ENCODE data around the gene RPS3A. TPM values are rescaled to one million over a fixed set of nuclear protein-coding genes. Genes with fewer than 3 reads are reported as not detected.
"Not testable (repeated sequence)": the region's sequence is repeated elsewhere in the genome, so short reads cannot be mapped to it uniquely, and the experiment has no call there.

The RPS3A gene
- total RNA-seq, 2 donors from 2014 or later: 2,119 to 2,880 TPM

DNA sequence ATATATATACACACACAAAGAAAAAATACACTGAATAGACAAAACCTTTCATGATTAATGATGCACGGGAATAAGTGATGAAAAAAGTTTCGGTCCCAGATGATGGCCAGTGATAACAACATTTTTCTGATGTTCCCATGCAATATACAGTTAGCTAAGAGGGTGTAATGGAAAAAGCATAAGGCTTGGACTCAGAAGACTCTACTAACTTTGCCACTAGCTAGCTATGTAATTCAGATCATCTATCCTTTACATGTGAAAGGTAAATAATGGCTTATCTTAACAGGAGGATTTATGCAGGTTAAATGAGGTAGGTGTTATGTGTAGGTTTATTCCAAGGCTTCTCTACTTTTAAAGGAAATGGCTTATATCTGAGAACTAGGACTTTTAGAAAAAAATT is 4.3 kb downstream of the RPS3A start:
- H3K27ac Mint-ChIP-seq: peak overlapping the region in 1 of 2 donors; percentile 77
- DNase-seq (ENCODE audit: low spot score in 2 of 2) (no peak), ATAC-seq (no peak)
- H3K36me3 Mint-ChIP-seq: peaks cover 34 to 58% of the 10 kb centered on the region in 2 donors
- no peaks in the 10 kb centered on the region for H3K9me3 Mint-ChIP-seq

DNA sequence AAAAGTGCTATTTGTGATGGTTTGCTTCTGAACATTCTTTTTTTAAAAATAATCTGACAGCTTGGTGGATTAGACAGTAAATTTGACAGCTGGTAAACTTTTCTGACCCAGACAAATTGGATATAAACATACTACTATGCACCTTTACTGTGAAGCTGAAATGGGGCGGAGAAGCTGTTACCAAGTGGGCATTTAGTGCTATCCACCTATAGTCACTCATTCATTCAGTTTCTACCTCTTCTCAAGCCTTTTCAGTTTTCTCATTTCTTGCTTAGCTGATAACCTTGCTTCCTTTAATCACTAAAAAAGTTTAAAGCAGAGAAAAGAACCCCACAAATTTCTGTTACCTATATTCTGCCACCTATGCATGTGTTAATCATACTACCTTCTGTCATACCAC is 5.2 kb downstream of the RPS3A start:
- Mint-ChIP-seq H3K36me3 (peaks cover 30 to 54% of the 10 kb centered on the region in 2 donors), H3K9me3 (no peaks in the 10 kb centered on the region), H3K27ac (peak overlapping the region in 1 of 2 donors; percentile 26)
- ATAC-seq (no peak), DNase-seq (ENCODE audit: low spot score in 2 of 2) (no peak)

DNA sequence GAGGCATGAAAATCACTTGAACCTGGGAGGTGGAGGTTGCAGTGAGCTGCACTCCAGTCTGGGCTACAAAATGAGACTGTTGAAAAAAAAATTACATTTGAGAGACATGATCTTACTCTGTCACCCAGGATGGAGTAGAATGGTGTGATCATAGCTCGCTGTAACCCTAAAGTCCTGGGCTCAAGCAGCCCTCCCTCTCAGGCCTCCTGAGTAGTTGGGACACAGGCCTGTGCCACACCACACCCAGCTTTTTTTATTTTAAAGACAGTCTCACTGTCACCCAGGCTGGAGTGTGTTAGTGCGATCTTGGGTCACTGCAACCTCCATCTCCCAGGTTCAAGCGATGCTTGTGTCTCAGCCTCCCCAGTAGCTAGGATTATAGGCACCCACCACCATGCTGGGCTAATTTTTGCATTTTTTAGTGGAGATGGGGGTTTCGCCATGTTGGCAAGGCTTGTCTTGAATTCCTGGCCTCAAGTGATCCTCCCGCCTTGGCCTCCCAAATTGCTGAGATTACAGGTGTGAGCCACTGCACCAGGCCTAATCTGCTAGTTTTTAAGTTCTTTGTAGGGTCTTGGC is 6.1 kb downstream of the RPS3A start:
- ATAC-seq: peak; percentile 19 to 29
- H3K9me3 Mint-ChIP-seq: no peaks in the 10 kb centered on the region
- no peak for DNase-seq (ENCODE audit: low spot score in 2 of 2)
- no peak overlapping the region for H3K27ac Mint-ChIP-seq
- H3K36me3 Mint-ChIP-seq: peaks cover 21 to 44% of the 10 kb centered on the region in 2 donors

DNA sequence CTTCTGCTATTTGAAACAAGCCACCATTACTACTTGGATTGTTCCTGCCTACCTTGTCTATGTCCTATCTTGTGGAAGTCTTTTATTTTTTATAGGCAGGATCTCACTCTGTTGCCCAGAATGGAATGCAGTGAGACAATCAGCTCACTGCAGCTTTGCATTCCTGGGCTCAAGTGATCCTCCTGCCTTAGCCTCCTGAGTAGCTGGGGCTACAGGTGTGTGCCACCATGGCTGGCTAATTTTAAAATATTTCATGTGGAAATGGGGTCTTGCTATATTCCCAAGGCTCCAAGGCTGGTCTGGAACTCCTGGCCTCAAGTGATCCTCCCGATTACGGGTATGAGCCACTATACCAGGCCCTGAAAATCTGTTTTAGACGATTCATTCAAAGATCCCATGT is 7.6 kb downstream of the RPS3A start:
- no peak for ATAC-seq
- H3K27ac Mint-ChIP-seq: no peak overlapping the region
- H3K9me3 Mint-ChIP-seq: no peaks in the 10 kb centered on the region
- peaks cover 9 to 30% of the 10 kb centered on the region in 2 donors for H3K36me3 Mint-ChIP-seq
- no peak for DNase-seq (ENCODE audit: low spot score in 2 of 2)

DNA sequence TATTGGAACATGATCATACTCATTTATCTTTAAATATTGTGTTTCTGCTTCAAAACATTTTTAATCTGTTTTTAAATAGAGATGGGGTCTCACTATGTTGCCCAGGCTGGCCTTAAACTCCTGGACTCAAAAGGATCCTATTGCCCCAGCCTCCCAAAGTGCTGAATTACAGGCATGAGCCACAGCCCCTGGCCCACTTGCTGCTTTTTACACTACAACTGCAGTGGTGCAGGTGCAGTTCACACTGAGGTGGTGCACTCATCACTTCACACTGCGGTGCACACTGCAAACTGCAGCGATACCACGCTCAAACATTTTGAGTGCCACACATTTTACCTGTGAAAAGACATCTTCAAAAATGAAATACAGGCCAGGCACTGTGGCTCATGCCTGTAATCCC is 10.8 kb downstream of the RPS3A start:
- Mint-ChIP-seq H3K36me3 (peaks cover 0 to 16% of the 10 kb centered on the region in 2 donors), H3K9me3 (no peaks in the 10 kb centered on the region), H3K27ac (no peak overlapping the region)
- DNase-seq (ENCODE audit: low spot score in 2 of 2) (no peak), ATAC-seq (no peak)

DNA sequence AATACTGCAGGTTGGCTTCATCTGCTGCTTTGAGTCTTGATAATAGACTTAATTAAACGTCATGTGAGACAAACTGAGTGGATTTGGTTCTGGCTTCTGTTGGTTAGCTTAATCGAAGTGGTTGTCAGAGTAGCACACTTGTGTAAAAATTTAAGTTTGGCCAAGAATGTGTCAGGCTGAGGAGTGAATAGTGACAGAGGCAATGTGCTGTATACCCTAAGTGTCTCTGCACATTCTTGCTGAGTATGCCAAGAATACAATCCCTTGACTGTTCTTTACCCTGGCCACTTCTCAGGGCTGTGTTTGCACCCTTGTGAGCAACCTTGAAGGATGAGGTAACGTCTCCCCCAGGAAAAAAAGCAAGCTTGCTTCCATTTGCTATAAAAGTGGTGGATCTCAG is 14.9 kb downstream of the RPS3A start:
- DNase-seq (ENCODE audit: low spot score in 2 of 2) (no peak), ATAC-seq (peak in 1 of 2 donors; percentile 8)
- no peaks in the 10 kb centered on the region for H3K36me3 Mint-ChIP-seq
- no peaks in the 10 kb centered on the region for H3K9me3 Mint-ChIP-seq
- no peak overlapping the region for H3K27ac Mint-ChIP-seq

DNA sequence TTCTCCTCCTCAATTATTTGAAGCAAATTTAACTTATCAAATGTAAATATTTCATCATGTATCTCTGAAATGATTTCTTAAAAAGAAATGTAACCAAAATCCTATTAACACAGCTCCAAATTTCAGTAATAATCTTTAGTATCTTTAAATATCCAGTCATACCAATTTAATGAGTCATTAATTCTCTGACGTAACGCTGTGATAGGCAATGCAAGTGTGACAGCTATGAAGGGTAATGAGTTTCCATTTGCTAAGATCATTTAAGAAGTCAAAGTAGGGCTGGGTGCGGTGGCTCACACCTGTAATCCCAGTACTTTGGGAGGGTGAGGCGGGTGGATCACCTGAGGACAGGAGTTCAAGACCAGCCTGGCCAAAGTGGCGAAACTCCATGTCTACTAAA is 15.6 kb downstream of the RPS3A start:
- ATAC-seq: no peak
- no peak overlapping the region for H3K27ac Mint-ChIP-seq
- H3K36me3 Mint-ChIP-seq: no peaks in the 10 kb centered on the region
- no peaks in the 10 kb centered on the region for H3K9me3 Mint-ChIP-seq
- no peak for DNase-seq (ENCODE audit: low spot score in 2 of 2)

DNA sequence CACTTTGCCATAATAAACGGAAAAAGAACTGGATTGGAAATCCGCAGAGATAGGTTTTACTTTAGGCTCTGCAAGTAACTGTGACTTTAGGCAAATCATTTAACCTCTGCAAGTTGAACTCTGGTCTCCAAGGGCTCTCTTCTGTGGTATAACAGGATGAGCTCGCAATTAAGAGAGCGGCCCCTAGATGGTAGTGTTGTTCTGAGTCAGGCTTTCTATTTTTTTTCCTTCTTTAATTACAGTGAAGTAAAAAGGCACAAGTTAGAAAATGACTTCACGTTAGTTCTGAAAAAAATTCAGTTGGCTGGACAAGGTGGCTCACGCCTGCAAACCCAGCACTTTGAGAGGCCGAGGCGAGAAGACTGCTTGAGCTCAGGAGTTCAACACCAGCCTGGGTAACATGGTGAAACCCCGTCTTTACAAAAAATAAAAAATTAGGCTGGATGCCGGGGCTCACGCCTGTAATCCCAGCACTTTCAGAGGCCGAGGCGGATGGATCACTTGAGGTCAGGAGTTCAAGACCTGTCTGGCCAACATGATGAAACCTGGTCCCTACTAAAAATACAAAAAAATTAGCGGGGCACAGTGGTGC is 18.0 kb downstream of the RPS3A start:
- H3K27ac Mint-ChIP-seq: no peak overlapping the region
- H3K9me3 Mint-ChIP-seq: no peaks in the 10 kb centered on the region
- DNase-seq (ENCODE audit: low spot score in 2 of 2) (peak in 1 of 2 donors; percentile 63), ATAC-seq (peak; percentile 55 to 61)
- no peaks in the 10 kb centered on the region for H3K36me3 Mint-ChIP-seq

DNA sequence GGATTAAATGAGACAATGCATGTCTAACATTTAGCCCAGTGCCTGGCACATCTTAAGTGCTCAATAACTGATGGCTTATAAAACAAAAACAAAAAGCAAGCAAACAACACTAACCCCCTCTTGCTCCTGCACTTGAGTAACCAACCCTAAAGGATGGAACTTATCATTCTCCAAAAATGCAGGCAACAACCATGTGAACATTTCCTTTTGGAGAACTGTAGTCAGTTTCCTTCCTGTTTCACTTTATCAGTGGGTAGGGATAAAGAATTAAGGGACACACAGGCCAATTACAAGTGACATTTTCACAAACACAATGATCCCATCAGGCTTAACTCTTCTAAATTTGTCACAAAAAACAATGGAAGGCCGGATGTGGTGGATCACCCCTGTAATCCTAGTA is 30.4 kb downstream of the RPS3A start:
- Mint-ChIP-seq H3K27ac (no peak overlapping the region), H3K36me3 (no peaks in the 10 kb centered on the region), H3K9me3 (no peaks in the 10 kb centered on the region)
- DNase-seq (ENCODE audit: low spot score in 2 of 2) (no peak), ATAC-seq (no peak)

DNA sequence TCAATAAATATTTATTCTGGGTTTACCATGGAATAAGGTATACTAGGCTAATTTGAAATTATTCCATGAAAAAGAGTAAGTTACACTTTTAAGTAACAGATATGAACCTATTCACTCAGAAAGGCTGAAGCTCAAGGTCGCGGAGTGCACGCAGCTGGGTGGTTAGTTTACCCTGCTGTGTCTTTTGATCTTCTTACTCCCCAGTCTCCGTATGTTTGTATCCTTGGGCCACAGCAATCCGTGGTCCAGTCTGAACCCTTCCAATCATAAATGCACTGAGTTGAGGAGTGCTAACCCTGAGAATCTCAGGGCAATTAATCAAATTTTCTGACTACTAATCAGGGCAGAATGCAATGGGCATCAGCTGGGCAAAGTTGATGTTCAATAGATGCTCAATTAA is 33.9 kb downstream of the RPS3A start:
- DNase-seq (ENCODE audit: low spot score in 2 of 2) (no peak), ATAC-seq (no peak)
- no peaks in the 10 kb centered on the region for H3K9me3 Mint-ChIP-seq
- no peaks in the 10 kb centered on the region for H3K36me3 Mint-ChIP-seq
- no peak overlapping the region for H3K27ac Mint-ChIP-seq

DNA sequence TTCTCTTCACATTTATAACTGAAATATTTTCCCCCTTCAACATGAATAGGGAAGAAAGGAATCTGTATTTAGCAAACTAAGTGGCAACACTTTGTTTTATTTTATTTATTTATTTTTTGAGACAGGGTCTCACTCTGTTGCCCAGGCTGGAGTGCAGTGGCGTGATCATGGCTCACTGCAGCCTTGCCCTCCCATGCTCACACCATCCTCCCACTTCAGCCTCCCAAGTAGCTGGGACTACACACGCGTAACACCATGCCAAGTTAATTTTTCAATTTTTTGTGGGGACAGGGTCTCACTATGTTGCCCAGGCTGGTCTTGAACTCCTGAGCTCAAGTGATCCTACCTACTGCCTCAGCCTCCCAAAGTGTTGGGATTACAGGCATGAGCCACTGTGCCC is 36.6 kb downstream of the RPS3A start:
- ATAC-seq; DNase-seq (ENCODE audit: low spot score in 2 of 2); H3K27ac Mint-ChIP-seq; H3K9me3 Mint-ChIP-seq; H3K36me3 Mint-ChIP-seq: not testable (repeated sequence)

DNA sequence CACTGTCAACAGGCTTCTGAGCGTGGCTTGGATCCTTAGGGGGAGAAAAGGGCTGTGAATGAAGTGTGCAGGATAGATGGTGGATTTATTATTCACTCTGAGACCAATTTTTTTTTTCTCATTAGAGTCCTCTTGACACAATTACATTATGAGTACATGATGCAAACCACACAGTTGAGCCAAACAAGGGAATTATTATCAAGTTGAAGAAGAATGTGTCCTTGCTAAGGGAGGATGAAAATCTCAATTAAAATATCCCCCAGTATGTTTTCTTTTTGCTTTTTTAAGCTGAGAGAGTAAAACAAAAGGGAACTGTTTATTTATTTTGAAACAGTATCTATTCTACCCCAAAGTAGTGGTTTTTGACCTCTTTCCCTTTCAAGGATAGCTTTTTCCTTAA is 40.4 kb downstream of the RPS3A start:
- H3K27ac Mint-ChIP-seq: no peak overlapping the region
- no peaks in the 10 kb centered on the region for H3K36me3 Mint-ChIP-seq
- DNase-seq (ENCODE audit: low spot score in 2 of 2) (no peak), ATAC-seq (no peak)
- H3K9me3 Mint-ChIP-seq: no peaks in the 10 kb centered on the region

DNA sequence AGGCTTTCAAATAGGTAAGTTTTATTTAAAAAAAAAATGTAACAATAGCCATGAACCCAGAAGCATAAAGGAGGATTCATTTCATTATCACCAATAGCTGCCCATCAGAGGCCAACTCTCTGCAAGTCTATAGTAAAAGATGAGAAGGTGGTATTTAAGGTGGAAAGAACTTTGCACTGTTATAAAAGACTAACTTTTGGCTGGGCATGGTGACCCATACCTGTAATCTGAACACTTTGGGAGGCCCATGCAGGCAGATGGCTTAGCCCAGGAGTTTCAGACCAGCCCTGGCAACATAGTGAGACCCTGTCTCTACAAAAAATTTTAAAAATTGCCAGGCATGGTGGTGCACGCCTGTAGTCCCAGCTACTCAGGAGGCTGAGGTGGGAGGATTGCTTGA is 43.3 kb downstream of the RPS3A start:
- Mint-ChIP-seq H3K27ac (no peak overlapping the region), H3K36me3 (no peaks in the 10 kb centered on the region), H3K9me3 (no peaks in the 10 kb centered on the region)
- DNase-seq (ENCODE audit: low spot score in 2 of 2): no peak
- no peak for ATAC-seq

DNA sequence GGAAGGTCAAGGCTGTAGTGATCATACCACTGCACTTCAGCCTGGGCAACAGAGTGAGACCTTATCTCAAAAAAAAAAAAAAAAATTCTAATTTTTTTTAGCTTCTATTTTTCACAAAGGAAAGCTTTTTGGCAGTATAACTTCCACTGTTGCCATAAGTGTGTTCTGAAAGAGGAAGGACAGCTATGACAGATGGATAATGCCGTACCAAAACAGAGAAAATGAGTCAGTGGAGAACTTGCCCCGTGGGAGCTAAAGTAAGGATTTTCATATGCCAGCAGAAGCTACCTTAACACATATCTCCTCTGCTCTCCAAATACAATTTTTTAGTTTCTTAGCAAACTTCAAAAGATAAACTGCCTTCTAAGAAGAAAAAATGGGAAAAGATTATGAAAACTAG is 43.7 kb downstream of the RPS3A start:
- DNase-seq (ENCODE audit: low spot score in 2 of 2): no peak
- ATAC-seq: peak in 1 of 2 donors; percentile 44
- no peak overlapping the region for H3K27ac Mint-ChIP-seq
- H3K36me3 Mint-ChIP-seq: no peaks in the 10 kb centered on the region
- H3K9me3 Mint-ChIP-seq: no peaks in the 10 kb centered on the region

DNA sequence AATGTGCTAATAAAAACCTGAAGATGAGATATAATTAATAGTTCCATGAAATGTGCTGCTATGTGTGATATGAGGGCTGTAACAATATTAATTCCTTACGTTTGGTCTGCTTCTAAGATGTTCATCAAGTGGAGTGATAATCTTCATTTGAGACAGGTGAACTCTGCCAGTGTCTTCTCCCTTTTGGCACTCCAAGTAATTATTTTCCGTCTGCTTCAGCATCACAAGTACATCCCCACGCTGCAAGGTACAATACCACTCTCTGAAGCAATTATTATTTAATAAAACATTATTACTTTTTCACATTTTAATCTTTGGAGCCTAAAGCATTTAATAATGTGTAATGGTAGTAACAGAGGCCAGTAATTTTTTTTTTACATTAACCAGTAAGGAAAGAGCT is 44.4 kb downstream of the RPS3A start:
- no peak for DNase-seq (ENCODE audit: low spot score in 2 of 2)
- H3K9me3 Mint-ChIP-seq: no peaks in the 10 kb centered on the region
- no peaks in the 10 kb centered on the region for H3K36me3 Mint-ChIP-seq
- H3K27ac Mint-ChIP-seq: no peak overlapping the region
- ATAC-seq: no peak

DNA sequence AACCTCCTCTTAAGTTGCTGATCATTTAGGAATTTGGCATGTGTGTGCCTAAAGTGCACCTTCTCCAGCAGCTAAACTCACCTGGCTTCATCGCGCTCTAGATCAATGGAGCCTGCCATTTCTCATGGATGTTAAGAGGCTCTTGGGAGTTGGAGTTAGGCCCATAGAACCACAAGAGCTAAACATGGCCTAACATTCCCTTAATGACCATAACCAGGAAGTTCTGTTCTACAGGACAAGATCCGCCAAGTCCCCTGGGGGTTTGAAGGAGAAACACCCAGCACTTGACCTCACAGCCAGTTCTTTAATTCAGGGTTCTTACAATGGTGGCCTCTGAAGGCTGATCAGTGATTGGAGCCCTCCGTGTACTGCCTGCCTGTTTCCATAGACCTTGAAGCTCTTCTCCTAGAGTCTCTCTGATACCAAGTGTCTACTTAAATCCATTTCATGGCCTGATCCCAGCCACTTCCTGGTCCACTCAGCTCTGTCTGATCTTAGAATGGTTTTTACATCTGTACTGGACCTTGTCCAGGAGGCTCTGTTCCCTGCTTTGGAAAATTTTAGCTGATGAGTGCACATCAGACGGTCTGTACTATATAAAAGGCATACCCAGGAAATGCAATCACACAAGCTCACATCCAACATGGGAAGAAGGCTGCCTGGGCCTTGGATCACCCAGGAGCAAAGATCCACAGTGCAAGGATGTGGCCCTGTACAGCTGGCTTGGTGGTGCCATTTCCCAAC is 45.1 kb downstream of the RPS3A start:
- ATAC-seq (no peak), DNase-seq (ENCODE audit: low spot score in 2 of 2) (no peak)
- Mint-ChIP-seq H3K36me3 (no peaks in the 10 kb centered on the region), H3K9me3 (no peaks in the 10 kb centered on the region), H3K27ac (no peak overlapping the region)

DNA sequence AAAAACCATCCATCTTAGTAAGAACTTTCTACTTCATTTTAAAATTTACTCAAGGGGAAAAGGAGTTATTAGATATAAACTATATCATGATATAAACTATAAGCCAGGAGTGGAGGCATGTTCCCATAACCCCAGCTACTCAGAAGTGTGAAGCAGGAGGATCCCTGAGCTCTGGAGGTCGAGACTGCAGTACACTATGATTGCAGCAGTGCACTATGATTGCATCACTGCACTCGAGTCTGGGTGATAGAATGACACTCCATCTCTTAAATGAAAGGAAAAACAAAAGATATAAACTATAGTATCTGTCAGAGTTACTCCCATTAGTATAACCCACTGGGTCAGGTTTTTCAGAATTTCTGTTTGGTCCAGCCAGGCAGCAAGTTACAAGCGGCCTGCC is 47.6 kb downstream of the RPS3A start:
- no peak for ATAC-seq
- no peaks in the 10 kb centered on the region for H3K36me3 Mint-ChIP-seq
- no peaks in the 10 kb centered on the region for H3K9me3 Mint-ChIP-seq
- H3K27ac Mint-ChIP-seq: no peak overlapping the region
- DNase-seq (ENCODE audit: low spot score in 2 of 2): no peak

DNA sequence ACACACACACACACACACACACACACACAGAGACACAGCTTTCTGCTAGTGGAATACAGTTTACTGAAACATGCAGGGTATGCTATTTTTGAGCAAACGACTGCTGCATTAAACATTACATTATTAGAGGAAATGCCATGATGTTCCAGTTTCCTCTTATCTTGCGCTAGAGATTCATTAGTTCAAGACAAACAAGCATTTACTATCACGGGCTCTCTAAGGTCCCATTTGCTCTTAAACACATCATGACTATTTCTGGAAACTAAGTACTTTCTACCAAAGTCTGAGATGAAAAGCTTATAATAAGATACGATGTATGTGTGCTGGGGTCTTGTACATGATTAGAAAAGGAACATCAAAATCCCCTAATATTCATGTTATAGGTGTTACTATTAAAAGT is 48.8 kb downstream of the RPS3A start:
- H3K36me3 Mint-ChIP-seq: no peaks in the 10 kb centered on the region
- no peak overlapping the region for H3K27ac Mint-ChIP-seq
- ATAC-seq (no peak), DNase-seq (ENCODE audit: low spot score in 2 of 2) (no peak)
- no peaks in the 10 kb centered on the region for H3K9me3 Mint-ChIP-seq

Measured in activated naive CD4-positive, alpha-beta T cell treated with anti-CD3 and anti-CD28 coated beads, Interleukin-2, amount 50 U/mL, for 72 hours (primary cell).